ENCODE measurements around the gene GGACT. TPM values are rescaled to one million over a fixed set of nuclear protein-coding genes. Genes with fewer than 3 reads are reported as not detected.

GGACT gene
- total RNA-seq, 1 donor from 2014 or later: 3.7 TPM

DNA sequence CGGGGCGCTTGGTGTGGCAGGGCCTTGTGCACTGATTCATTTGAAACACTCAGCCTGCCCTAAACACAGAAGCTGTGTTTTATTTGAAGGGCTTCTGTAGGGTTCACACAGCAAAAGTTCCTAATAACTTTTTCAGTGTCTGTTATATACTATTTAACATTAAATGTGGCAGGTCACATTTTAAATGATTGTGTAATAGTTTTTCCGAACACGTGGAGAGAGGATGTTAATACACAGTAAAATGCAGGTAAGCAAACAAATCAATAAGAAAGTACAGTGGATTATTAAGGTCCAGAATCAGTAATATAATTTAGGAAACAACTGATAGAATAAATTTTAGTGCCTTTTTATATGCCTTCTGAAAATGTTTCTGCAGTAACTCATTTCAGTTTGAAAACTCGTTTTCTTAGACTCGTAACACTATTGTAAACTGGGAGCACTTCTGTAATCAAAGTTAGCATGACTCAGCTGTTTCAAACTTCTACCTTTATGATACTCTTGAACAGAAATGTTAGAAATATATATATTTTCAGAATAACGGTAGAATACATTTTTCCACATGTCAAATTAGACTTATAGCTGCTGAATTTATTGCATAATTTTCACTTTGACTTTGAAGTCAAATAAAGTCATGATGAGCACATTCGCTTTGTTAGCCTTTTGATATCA lies 70.1 kb downstream of the GGACT start:
- H3K27me3 ChIP-seq (ENCODE audit: control insufficient read depth in 3 of 3, insufficient read depth in 3 of 3, low read length in 3 of 3): no peaks in the 10 kb centered on the region
- H3K4me3 ChIP-seq (ENCODE audit: low read length in 3 of 3): no peak overlapping the region
- H3K9ac ChIP-seq (ENCODE audit: low read depth in 1 of 3, low read length in 3 of 3): no peak overlapping the region
- H3K36me3 ChIP-seq (ENCODE audit: control insufficient read depth in 3 of 3, insufficient read depth in 3 of 3, low read length in 3 of 3): no peaks in the 10 kb centered on the region
- H3K9me3 ChIP-seq (ENCODE audit: control insufficient read depth in 3 of 3, low read length in 3 of 3): no peaks in the 10 kb centered on the region
- no peak overlapping the region for H3K27ac ChIP-seq (ENCODE audit: low read depth, low read length)
- H3K4me1 ChIP-seq (ENCODE audit: control insufficient read depth in 3 of 3, insufficient read depth in 3 of 3, low read length in 3 of 3): no peaks in the 10 kb centered on the region

DNA sequence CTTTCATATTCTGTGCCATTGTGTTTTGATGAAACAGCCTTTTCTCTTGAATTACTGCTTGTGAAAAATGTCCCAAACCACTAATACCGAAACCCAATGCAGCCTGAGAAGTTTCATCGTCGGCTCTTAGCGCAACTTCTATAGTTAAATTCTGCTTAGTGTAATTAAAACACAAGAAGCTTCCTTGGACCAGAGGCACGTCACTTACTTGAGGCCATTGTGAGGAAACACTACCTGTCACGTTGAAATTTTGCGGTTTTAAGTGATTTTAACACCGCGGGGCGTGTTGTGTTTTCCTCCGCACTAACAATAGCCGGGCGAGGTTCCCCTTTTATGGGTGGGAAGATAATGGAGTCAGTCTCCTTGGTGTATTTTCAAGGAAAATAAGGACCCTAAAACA lies 70.9 kb downstream of the GGACT start:
- Histone ChIP-seq H3K4me1 (ENCODE audit: control insufficient read depth in 3 of 3, insufficient read depth in 3 of 3, low read length in 3 of 3) (no peaks in the 10 kb centered on the region), H3K9me3 (ENCODE audit: control insufficient read depth in 3 of 3, low read length in 3 of 3) (no peaks in the 10 kb centered on the region), H3K27me3 (ENCODE audit: control insufficient read depth in 3 of 3, insufficient read depth in 3 of 3, low read length in 3 of 3) (no peaks in the 10 kb centered on the region), H3K9ac (ENCODE audit: low read depth in 1 of 3, low read length in 3 of 3) (no peak overlapping the region), H3K4me3 (ENCODE audit: low read length in 3 of 3) (no peak overlapping the region), H3K27ac (ENCODE audit: low read depth, low read length) (no peak overlapping the region), H3K36me3 (ENCODE audit: control insufficient read depth in 3 of 3, insufficient read depth in 3 of 3, low read length in 3 of 3) (no peaks in the 10 kb centered on the region)

DNA sequence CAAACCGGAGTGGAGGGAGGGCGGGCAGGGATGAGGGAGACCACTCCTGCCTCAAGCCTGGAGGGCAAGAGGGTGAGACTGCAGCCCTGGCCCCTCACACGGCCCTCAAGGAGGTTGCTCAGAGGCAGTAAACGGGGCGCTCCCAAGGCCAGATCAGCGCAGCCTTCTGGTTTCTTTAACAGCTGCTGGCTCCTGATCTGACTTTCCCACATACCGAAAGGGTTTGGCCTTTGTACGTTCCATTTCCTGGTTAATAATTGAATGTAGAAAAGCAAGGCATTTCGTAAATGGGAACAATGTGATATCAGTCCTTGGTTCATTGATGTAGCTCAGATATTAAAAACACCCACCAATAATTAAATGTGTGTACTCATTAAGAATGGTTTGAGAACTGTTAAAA lies 71.5 kb downstream of the GGACT start:
- Histone ChIP-seq H3K4me3 (ENCODE audit: low read length in 3 of 3) (no peak overlapping the region), H3K36me3 (ENCODE audit: control insufficient read depth in 3 of 3, insufficient read depth in 3 of 3, low read length in 3 of 3) (no peaks in the 10 kb centered on the region), H3K27ac (ENCODE audit: low read depth, low read length) (no peak overlapping the region), H3K4me1 (ENCODE audit: control insufficient read depth in 3 of 3, insufficient read depth in 3 of 3, low read length in 3 of 3) (no peaks in the 10 kb centered on the region), H3K27me3 (ENCODE audit: control insufficient read depth in 3 of 3, insufficient read depth in 3 of 3, low read length in 3 of 3) (no peaks in the 10 kb centered on the region), H3K9me3 (ENCODE audit: control insufficient read depth in 3 of 3, low read length in 3 of 3) (no peaks in the 10 kb centered on the region), H3K9ac (ENCODE audit: low read depth in 1 of 3, low read length in 3 of 3) (no peak overlapping the region)

DNA sequence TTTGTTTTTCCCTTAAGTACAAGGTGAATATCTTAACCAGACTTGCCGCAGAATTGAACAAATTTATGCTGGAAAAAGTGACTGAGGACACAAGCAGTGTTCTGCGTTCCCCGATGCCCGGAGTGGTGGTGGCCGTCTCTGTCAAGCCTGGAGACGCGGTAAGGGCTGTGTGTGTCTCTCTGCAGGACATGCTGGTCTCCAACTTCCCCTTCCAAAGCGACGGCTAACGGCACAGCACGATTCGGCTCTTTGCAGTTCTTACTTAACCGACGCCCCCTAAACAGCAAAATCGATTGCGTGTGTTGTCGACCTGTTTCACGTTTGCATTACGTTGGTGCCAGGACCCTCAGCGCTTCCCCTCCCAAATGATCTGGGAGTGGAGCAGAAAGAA lies 73.2 kb downstream of the GGACT start:
- H3K36me3 ChIP-seq (ENCODE audit: control insufficient read depth in 3 of 3, insufficient read depth in 3 of 3, low read length in 3 of 3): no peaks in the 10 kb centered on the region
- no peaks in the 10 kb centered on the region for H3K9me3 ChIP-seq (ENCODE audit: control insufficient read depth in 3 of 3, low read length in 3 of 3)
- peaks cover 0 to 4% (median 0%) of the 10 kb centered on the region in 3 donors for H3K4me1 ChIP-seq (ENCODE audit: control insufficient read depth in 3 of 3, insufficient read depth in 3 of 3, low read length in 3 of 3)
- no peak overlapping the region for H3K4me3 ChIP-seq (ENCODE audit: low read length in 3 of 3)
- no peaks in the 10 kb centered on the region for H3K27me3 ChIP-seq (ENCODE audit: control insufficient read depth in 3 of 3, insufficient read depth in 3 of 3, low read length in 3 of 3)
- no peak overlapping the region for H3K9ac ChIP-seq (ENCODE audit: low read depth in 1 of 3, low read length in 3 of 3)
- H3K27ac ChIP-seq (ENCODE audit: low read depth, low read length): no peak overlapping the region

DNA sequence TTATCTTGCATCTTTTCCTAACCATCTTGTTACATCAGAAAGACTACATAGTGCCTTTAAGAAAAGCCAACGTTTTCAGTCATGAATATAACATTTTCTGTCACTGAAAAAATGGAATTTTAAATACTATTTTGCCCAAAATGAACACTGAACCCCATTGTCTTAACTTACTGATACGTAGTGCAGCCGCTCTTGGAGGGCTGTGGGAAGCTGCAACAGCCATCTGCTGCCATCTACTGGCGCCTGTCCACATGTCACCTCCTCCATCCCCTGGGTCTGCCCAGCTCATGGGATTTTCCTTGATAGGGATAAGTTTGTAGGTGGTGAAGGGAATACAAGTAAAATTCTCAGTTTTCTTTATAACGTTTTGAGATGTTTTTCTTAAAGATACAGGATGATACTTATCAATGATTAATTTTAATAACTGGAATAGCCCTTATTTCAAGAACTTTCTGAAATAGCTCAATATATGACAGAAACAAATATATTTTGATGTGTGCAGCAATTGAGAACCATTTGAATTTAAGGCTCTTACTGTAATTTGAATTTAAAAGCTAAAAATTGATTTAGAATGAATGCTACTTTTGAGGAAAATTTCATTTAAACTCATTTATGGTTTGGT lies 73.7 kb downstream of the GGACT start:
- H3K4me3 ChIP-seq (ENCODE audit: low read length in 3 of 3): no peak overlapping the region
- H3K9ac ChIP-seq (ENCODE audit: low read depth in 1 of 3, low read length in 3 of 3): no peak overlapping the region
- H3K27ac ChIP-seq (ENCODE audit: low read depth, low read length): no peak overlapping the region
- H3K4me1 ChIP-seq (ENCODE audit: control insufficient read depth in 3 of 3, insufficient read depth in 3 of 3, low read length in 3 of 3): peaks cover 0 to 4% (median 0%) of the 10 kb centered on the region in 3 donors
- H3K9me3 ChIP-seq (ENCODE audit: control insufficient read depth in 3 of 3, low read length in 3 of 3): no peaks in the 10 kb centered on the region
- no peaks in the 10 kb centered on the region for H3K27me3 ChIP-seq (ENCODE audit: control insufficient read depth in 3 of 3, insufficient read depth in 3 of 3, low read length in 3 of 3)
- H3K36me3 ChIP-seq (ENCODE audit: control insufficient read depth in 3 of 3, insufficient read depth in 3 of 3, low read length in 3 of 3): no peaks in the 10 kb centered on the region

DNA sequence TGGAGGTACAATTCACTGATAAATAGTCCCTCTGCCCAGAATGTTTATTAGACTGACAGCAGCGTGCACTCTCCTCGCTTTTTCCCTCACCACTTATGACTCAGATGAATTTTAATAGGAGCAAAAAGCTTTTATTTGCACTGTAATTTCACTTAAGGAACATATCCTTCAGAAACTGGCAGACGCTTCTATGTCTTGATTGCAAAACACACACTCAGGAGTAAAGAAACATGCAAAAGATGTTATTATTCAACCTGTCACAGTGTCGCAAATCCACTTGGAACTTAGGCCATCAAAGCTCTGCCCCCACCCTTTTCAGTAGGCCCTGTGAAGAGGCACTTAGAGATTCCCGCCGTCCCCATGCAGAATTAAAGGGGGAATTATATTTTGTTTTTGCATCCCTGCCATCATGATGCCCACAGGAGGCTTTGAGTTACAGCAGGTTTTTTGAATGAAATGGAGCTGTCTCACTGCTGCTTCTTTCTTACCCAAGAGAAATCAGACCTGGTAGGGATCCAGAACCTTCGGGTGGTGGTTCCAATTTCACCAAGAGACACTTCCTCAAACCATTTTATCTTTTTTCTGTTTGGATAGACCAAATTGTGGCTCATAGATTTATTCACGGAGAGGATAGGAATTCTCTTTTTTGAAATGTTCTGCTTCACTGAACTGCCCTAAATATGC lies 74.5 kb downstream of the GGACT start:
- Histone ChIP-seq H3K9ac (ENCODE audit: low read depth in 1 of 3, low read length in 3 of 3) (no peak overlapping the region), H3K36me3 (ENCODE audit: control insufficient read depth in 3 of 3, insufficient read depth in 3 of 3, low read length in 3 of 3) (no peaks in the 10 kb centered on the region), H3K27ac (ENCODE audit: low read depth, low read length) (no peak overlapping the region), H3K27me3 (ENCODE audit: control insufficient read depth in 3 of 3, insufficient read depth in 3 of 3, low read length in 3 of 3) (no peaks in the 10 kb centered on the region), H3K4me3 (ENCODE audit: low read length in 3 of 3) (no peak overlapping the region), H3K9me3 (ENCODE audit: control insufficient read depth in 3 of 3, low read length in 3 of 3) (no peaks in the 10 kb centered on the region), H3K4me1 (ENCODE audit: control insufficient read depth in 3 of 3, insufficient read depth in 3 of 3, low read length in 3 of 3) (peaks cover 0 to 4% (median 0%) of the 10 kb centered on the region in 3 donors)

DNA sequence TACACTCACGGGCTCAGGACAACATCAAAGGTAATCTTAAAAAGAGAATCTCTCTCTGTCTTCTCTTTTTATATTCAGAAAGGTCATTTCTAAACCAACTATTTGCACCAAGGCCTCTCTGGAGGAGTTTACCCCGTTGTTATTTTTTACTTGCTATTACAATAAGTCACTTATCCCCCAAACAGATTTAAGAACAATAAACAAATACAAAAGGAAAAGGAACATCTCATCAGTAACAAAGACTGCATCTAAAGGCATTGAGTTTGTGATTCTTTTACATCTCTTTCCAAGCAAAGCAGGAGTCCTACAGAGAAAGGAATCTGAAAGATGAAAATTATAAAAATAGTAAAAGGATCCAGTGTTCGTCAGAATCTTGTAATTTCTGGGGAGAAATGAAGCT lies 75.4 kb downstream of the GGACT start:
- no peak overlapping the region for H3K27ac ChIP-seq (ENCODE audit: low read depth, low read length)
- H3K9ac ChIP-seq (ENCODE audit: low read depth in 1 of 3, low read length in 3 of 3): no peak overlapping the region
- H3K9me3 ChIP-seq (ENCODE audit: control insufficient read depth in 3 of 3, low read length in 3 of 3): no peaks in the 10 kb centered on the region
- H3K27me3 ChIP-seq (ENCODE audit: control insufficient read depth in 3 of 3, insufficient read depth in 3 of 3, low read length in 3 of 3): no peaks in the 10 kb centered on the region
- no peak overlapping the region for H3K4me3 ChIP-seq (ENCODE audit: low read length in 3 of 3)
- H3K36me3 ChIP-seq (ENCODE audit: control insufficient read depth in 3 of 3, insufficient read depth in 3 of 3, low read length in 3 of 3): no peaks in the 10 kb centered on the region
- H3K4me1 ChIP-seq (ENCODE audit: control insufficient read depth in 3 of 3, insufficient read depth in 3 of 3, low read length in 3 of 3): peaks cover 0 to 4% (median 0%) of the 10 kb centered on the region in 3 donors

DNA sequence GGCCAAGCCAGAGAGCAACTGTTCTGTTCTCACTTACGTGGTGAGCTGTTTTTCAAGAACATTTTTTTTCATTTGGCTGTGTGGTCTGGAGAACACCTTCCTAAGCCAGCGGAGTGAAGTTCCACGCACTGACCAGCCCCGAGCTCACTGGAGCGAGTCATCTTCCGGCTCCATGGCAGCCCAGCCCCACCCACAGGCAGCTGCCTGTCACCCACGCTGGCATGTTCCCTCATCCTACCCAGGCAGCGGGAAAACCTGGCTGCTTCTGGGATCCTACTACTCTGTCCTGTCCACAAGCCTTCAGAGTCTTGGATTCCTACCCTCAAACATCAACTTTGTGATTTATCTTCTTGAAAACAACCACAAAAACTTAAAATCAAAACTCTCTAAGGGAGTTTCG lies 76.2 kb downstream of the GGACT start:
- H3K27me3 ChIP-seq (ENCODE audit: control insufficient read depth in 3 of 3, insufficient read depth in 3 of 3, low read length in 3 of 3): no peaks in the 10 kb centered on the region
- H3K36me3 ChIP-seq (ENCODE audit: control insufficient read depth in 3 of 3, insufficient read depth in 3 of 3, low read length in 3 of 3): no peaks in the 10 kb centered on the region
- H3K4me1 ChIP-seq (ENCODE audit: control insufficient read depth in 3 of 3, insufficient read depth in 3 of 3, low read length in 3 of 3): peaks cover 0 to 4% (median 0%) of the 10 kb centered on the region in 3 donors

DNA sequence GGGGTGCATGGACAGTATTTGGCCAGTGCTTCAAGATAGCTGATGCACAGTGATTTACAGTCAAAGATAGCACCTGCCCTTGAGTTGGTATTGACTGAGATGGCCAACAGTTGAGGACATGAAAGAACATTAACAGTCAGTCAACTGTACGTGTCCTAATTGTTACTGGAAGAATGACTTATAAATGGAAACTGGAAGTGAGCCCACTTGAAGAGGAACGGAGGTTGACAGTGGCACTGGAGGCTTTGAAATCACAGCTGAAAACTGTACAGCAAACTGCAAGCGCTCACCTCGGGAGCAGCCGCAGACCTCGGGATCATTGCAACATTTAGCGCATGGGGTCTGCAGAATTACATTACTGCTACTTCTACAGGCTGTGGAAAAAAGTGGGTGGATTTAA lies 77.1 kb downstream of the GGACT start:
- Histone ChIP-seq H3K36me3 (ENCODE audit: control insufficient read depth in 3 of 3, insufficient read depth in 3 of 3, low read length in 3 of 3) (no peaks in the 10 kb centered on the region), H3K9me3 (ENCODE audit: control insufficient read depth in 3 of 3, low read length in 3 of 3) (no peaks in the 10 kb centered on the region), H3K27ac (ENCODE audit: low read depth, low read length) (no peak overlapping the region), H3K27me3 (ENCODE audit: control insufficient read depth in 3 of 3, insufficient read depth in 3 of 3, low read length in 3 of 3) (no peaks in the 10 kb centered on the region), H3K4me3 (ENCODE audit: low read length in 3 of 3) (no peak overlapping the region), H3K9ac (ENCODE audit: low read depth in 1 of 3, low read length in 3 of 3) (no peak overlapping the region), H3K4me1 (ENCODE audit: control insufficient read depth in 3 of 3, insufficient read depth in 3 of 3, low read length in 3 of 3) (peaks cover 0 to 4% (median 0%) of the 10 kb centered on the region in 3 donors)

More for the DNA sequence above, 76.2 kb downstream of the GGACT start:
- H3K27ac ChIP-seq (ENCODE audit: low read depth, low read length): no peak overlapping the region
- H3K9ac ChIP-seq (ENCODE audit: low read depth in 1 of 3, low read length in 3 of 3): no peak overlapping the region
- no peak overlapping the region for H3K4me3 ChIP-seq (ENCODE audit: low read length in 3 of 3)
- no peaks in the 10 kb centered on the region for H3K9me3 ChIP-seq (ENCODE audit: control insufficient read depth in 3 of 3, low read length in 3 of 3)
